Neural progenitor cell (in vitro differentiated cells): ENCODE results near the gene ISCA1.

Experiments used
- EZH2 ChIP-seq: fragments of 200-600 bp; sonication (generic); IDR thresholded peaks from 2 replicates; pipeline ENCODE4 v1.6.1; 2017; ENCODE audit warnings: antibody characterized with exemption, mild to moderate bottlenecking, moderate library complexity
- TF ChIP-seq, protein P1 (sequence below): fragments of 200-600 bp; sonication (generic); IDR thresholded peaks from 2 replicates; pipeline ENCODE4 v1.5.1; 2017; ENCODE audit warnings: antibody characterized with exemption, mild to moderate bottlenecking

DNA sequence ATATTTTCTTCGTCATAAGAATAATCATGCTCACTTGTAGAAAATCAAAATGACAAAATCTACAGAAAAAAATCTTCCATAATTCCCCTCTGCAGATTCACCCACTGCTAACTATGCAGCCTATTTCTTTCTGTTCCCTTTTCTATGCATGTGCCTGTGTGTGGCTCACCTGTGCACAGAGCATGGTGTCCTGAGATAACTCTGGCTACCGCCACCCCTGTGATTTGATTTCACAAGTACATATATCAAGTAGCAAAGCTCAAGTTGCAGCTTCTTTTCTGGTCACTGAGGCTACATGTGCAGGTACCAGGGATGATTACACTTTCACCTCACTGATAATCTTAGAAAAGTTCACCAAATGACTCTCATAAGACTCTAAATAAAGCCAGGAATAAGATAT, 18.4 kb upstream of the ISCA1 start:
- no peak for TF ChIP-seq EZH2
- TF ChIP-seq, protein P1, sequence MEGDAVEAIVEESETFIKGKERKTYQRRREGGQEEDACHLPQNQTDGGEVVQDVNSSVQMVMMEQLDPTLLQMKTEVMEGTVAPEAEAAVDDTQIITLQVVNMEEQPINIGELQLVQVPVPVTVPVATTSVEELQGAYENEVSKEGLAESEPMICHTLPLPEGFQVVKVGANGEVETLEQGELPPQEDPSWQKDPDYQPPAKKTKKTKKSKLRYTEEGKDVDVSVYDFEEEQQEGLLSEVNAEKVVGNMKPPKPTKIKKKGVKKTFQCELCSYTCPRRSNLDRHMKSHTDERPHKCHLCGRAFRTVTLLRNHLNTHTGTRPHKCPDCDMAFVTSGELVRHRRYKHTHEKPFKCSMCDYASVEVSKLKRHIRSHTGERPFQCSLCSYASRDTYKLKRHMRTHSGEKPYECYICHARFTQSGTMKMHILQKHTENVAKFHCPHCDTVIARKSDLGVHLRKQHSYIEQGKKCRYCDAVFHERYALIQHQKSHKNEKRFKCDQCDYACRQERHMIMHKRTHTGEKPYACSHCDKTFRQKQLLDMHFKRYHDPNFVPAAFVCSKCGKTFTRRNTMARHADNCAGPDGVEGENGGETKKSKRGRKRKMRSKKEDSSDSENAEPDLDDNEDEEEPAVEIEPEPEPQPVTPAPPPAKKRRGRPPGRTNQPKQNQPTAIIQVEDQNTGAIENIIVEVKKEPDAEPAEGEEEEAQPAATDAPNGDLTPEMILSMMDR, result no peak
